ENCODE measurements around the gene KRTAP10-12.

GRCh38 chr21:44716984-44717383 is 20.0 kb downstream of the KRTAP10-12 start:
- no peak for TF ChIP-seq CTCF (IDR thresholded peaks at IDR 0.05)
- TF ChIP-seq POLR2A (IDR thresholded peaks at IDR 0.05), result no peak

All from lower leg skin (tissue), 3 donors.